GM19035 (cell line): ENCODE data around the gene LRRC27.
A peak's percentile ranks its signal among the peaks of the same experiment; 100 is the strongest.
"Not testable (repeated sequence)": the region's sequence is repeated elsewhere in the genome, so short reads cannot be mapped to it uniquely, and the experiment has no call there.

Source experiments
- ATAC-seq: cut with Tn5 transposase; IDR thresholded peaks from one replicate; pipeline ENCODE4 v1.9.1; 2021; ENCODE audit not compliant: unreplicated experiment

Gene LRRC27

DNA sequence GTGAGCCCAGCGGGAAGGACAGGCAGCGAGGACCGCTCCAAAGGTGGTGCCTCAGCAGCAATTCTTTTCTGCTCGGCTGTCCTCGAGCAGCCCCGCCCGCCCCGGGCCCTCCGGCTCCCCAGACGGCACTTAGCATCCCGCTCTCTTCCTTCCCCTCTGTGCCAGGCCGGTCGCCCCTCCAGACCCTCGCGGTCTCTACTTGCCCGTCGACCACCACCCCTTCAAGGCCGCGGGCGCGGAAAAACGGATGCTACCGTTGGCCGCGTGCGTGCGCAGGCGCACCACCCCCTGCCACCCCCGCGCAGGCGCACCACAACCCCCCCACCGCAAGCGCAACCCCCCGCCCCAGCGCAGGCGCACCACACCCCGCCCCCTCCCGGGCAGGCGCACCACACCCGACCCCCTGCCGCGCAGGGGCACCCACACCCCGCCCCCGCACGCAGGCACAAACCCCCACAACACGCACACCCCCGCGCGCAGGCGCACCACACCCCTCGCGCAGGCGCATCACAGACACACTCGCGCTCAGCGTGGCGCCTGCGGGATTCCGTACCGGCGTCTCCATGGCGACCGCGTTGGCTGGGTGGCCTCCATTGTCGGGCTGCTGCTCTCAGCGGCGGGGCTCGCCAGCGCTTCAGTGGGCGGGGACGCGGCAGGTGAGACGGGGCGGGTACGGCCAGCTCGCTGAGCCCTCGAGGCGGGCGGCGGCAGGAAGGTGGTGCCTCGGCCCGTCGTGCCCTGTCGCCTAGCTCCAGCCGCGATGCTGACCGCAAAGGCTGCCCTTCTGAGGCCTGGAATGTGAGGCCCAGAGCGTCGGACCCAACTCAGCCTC, at the start of gene LRRC27:
LRRC27 (plus strand) TSS at position 593 of the 832 bp plus-strand sequence. CDS start 1,332 bp downstream, outside the sequence.
- ATAC-seq = peak; percentile 84

DNA sequence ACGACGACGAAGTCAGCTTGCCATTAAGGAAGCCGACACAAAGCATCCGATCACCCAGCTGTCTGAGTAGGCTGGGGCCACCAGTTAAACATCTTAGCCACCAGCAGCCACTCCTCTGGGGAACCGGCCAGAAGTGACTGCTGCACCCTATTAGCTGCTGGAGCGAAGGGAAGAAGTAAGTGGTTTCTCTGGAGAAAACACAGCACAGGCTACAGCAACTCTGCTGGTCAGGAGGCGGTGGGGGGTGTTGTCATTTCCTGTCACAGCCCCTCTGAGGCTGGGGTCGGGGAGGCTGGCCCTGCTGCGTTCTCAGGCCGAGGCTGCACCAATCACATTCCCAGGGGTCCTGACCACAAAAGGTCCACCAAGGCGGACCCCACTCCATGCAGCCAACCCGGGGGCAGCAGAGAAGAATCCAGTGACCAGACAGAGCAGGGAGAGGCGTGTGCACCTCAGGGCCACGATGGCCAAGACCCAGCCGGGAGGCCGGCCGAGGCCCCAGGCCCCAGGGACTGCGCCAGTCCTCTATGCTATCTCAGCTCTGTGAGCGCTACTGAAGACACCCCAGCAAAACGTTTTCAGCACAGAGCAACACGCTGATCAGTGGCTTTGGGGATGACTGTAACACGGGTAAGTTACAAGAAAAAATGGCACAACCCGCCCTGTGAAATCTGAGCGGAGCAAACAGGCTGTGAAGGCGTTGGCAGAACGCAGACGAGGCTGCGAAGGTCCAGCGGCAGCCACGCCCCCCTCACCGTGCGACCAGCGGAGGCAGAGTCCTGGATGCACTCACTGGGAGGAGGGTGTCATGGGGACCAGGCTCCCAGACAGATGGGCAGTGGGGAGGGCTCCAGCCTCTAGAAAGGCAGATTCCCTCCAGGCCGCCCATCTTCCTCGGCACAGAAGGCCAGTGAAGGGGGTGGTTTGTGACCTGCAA, 49.1 kb upstream of the LRRC27 start:
- no peak for ATAC-seq

DNA sequence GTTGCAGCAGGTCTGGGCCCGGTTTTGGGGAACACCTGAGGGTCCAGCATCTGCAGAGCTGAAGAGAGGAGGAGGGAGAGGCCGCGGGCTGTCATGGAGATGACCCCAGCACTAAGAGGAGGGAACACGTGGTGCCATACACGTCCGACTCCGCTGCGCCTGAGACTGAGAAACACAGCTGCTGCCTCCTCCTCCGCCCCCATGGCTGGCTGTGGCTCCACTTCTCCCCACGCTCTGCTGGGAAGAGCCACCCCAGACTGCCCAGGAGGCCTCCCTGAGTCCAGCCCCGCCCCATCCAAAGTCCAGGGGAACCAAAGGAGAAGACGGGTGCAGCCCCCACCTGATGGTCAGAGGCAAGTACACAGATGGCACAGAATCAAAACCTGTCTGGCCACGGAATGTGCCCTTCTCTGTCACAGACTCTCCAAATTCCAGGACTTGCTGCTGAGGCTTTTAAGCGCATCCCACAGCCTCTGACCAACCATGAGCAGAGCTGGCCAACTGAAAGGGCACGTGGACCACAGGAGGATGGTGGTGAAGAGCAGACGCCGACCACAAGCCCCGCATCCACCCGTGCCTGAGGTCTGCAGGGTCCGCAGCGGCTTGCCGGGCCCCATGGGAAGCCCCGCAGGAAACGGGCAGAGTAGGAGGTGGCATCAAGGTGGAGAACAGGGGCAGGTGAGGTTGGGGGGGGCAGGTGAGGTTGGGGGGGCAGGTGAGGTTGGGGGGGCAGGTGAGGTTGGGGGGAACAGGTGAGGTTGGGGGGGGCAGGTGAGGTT, 48.2 kb upstream of the LRRC27 start:
- no peak for ATAC-seq

DNA sequence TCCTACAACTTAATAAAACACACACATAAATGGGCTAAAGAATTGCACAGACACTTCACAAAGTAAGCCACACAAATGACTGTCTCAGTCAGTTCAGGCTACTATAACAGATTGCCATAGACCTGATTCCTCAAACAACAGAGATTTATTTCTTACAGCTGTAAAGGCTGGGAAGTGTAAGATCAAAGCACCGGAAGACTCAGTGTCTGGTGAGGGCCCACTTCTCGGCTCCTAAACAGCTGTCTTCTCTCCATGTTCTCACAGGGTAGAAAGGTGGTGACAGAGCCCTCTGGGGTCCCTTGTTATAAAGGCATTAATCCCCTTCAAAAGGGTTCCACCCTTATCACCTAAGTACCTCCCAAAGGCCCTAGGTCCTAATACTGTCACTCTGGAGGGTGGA, 42.6 kb upstream of the LRRC27 start:
- no peak for ATAC-seq

DNA sequence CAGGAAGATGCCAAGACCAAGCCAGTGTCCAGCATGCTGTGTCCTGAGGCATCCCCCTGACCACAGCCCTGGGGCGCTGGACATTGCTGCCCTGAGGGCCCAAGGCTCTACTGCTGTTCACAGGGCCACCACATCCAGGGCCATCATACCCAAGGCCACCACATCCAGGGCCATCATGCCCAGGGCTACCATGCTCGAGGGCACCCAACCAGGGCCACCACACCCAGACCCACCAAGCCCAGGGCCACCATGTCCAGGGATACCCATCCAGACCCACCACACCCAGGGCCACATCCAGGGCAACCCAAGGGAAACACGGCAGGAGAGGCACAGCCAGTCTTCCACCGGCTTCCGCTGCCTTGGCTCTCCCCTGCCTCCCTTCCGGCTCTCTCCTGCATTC, 41.4 kb upstream of the LRRC27 start:
- ATAC-seq = no peak

DNA sequence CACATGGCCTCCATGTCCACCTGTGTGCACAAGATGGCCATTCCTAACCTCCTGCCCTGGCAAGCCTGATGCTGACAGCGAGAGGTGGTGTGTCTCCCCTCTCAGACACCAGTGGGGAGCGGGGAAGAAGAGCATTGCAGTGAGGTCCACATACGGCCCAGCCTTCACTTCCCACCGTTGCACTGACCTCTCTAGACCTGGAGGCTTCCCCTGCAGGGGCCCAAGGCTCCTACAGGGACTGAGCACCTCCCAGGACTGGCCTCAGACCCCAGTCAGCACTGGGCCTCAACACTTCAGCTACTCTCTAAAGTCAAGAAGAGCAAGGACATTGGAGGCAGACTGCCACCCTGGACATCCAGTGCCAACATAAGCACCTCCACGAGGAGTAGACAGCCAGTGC, 40.2 kb upstream of the LRRC27 start:
- no peak for ATAC-seq

DNA sequence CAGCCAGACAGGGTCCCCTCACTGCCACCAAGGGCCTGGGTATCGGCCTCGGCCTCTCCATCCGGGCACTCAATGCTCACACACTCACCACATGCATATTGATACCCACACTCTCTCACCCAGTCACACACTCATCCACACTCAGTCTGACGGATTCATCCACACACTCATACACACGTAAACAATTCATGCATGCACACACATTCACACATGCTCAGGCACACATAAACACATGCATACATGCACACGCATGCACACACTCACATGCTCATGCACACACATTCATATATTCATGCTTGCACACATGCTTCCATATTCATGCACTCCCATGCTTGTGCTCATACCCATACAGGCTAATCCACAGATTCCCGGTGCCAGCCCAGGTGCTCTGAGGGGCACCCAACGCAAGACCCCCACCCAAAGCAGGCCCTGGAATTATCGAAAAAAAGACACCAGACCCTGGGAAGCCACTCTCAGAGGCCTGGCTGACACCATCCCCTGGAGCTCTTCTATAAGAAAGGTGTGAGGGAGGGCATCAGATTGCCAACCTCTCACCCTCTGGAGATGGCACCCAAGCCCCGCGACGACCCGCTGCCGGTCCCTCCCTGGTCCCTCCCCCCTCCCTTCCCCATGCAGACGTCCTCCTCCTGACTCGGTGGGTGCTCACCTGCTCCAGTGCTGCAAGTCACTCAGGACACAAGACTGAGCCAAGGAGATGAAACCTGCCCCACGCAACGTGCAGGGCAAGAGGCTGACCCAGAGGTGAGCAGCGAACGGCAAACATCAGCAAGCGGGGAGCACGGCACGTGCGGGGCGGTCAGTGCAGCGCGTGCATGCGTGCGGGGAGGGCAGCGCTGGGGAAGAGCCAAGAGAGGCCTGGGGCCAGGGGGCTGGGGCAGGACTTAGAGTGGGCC, 39.4 kb upstream of the LRRC27 start:
- ATAC-seq = no peak

DNA sequence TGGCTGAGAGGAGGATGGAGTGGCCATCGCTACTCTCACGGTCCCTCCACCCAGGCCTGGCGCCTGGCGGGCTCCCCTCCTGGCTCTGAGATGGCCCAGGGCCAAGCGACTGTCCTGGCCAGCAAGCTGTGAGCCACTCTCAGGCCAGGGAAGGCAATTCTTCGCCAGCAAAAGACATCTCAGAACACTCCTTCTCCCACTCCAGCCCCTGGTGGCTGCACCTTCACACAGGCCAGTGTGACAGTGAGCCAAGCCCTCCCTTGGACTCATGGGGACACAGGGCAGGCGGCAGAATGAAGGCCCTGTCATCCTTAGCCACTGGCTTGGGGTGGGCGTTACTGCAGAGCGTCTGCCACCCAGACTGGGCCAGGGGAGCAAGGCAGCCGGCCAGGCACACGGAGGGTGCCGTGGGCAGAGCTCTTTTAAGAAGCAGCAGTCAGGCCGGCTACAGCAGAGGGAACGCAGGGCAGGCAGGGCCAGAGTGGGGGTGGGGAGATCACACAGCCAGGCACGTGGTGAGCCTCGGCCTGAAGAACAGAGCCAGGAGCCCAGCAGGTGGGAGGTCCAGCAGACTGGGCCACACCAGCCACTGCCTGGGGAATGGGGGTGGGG, 38.7 kb upstream of the LRRC27 start:
- no peak for ATAC-seq

DNA sequence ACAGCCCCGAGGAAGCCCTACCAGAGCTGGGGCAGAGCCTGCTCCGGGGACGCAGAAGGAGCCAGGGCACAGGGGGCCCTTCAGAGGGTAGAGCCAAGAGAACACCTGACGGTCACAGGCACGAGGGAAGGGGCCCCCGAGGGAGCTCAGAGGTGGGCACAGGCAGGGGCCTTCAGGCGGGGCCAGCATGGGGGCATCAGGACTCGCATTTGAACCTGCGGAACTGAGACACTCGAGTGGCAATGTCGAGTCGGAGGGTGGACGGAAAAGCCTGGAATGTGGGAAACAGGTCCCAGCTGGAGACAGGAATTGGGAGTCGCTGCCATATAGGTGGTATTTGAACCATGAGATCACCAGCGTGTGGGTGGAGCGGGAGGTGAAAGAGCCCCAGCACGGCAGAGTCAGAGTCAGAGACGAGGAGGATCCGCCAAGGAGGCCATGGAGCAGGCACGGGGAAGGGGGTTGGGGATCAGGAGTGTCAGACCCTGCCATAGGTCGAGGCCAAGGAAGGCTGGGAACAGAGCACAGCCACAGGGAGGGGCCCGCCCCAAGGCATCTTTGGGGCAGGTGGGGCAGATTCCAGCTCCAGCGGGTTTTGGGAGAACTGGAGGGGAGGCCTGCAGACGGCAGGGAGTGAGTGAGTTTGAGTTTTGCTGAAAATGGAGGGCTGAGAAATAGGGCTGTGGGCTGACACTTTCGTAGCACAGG, 38.0 kb upstream of the LRRC27 start:
- no peak for ATAC-seq

DNA sequence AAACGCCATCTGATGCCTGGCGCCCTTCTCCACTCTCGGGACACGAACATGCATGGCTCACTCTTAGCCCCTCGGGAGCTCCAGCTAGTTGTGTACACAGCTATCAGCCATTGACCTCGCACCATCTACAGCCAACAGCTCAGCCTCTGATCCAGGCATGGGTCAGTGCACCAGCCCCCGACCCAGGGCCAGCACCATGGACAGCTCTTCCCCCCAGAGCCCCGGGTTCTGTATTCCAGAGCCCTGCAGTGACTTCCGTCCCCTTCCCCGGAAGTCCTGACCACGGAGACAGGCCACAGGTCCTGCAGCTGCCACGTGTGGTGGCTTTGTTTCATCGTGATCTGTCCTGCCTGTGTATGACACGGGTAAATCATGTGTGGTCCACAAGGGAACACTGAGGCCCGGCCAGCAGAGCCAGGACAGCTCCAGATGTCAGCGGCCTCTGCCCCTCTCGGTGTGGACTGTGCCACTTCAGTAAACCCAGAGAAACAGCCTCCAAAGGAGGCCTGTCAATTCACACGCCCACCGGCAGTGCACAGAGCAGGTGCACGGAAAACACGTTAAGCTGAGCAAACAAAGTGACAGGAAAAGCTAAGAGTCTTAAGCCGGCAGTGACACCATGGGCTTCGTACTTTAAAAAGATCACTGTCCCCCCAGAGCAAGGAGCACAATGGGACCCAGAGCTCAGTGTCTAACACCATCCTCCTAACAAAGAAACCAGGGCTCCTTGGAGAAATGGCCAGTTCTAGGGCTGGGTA, 37.3 kb upstream of the LRRC27 start:
- no peak for ATAC-seq

DNA sequence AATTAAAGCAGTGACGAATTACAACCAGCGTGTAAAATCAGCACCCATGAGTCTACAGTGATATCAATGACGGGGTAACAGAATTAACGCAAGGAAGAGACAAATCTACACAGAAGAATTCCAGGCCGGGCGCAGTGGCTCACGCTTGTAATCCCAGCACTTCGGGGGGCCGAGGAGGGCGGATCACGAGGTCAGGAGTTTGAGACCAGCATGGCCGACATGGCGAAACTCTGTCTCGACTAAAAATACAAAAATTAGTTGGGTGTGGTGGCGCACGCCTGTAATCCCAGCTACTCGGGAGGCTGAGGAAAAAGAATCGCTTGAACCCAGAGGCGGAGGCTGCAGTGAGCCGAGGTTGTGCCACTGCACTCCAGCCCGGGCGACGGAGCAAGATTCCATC, 36.5 kb upstream of the LRRC27 start:
- not testable (repeated sequence) for ATAC-seq

DNA sequence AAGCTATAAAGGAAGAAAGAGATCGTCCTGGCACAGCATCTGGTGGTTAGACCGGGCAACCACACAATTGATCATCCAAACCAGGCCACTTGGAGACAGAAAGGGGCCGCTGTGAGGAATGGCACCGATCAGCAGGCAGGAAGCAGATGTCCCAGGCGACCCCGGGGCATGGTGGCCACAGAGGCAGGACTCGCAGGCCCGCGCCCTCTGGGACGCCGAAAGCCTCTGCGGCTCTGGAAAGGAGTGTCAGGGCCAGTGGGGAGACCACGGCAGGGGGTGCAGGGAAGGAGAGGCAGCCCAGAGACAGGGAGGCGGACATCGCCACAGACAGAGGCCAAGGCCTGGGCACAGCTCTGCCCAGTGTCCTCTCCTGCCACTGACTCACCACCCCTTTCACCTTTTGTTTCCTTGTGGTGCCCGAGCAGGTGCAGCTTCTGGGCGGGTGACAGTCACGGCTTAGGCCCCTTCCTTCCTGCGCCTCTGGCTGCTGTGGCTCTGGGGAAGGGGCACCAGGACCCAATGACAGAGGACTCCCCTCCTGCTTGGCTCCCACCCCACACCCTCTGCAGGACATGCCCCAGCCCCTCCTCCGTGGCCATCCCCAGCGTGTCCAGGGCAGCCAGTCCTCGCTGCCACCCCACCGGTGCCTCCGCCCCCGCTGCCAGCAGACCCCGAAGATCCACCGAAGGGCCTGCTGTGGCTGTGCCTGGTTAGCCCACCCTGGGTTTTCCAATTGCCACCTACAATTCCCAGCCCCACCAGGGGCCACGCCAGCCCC, 35.1 kb upstream of the LRRC27 start:
- no peak for ATAC-seq

DNA sequence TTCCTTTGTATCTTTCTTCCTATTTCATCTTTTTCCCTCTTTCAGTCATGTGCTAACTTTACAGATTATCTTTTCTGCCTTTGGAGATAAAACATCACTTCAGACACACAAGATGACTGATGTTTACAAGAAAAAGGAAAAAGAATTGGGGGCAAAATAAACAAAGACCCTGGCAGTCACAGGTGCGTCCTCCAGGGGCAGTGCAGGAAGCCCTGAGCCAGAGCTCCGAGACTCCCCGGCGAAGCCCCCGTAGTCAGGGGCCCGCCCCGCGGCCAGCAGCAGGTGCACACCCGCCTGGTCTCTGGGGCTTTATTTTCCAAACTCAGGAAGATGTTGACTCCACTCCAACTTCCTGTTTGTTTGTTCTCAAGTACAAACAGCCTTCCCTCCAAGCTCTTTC, 34.5 kb upstream of the LRRC27 start:
- no peak for ATAC-seq

DNA sequence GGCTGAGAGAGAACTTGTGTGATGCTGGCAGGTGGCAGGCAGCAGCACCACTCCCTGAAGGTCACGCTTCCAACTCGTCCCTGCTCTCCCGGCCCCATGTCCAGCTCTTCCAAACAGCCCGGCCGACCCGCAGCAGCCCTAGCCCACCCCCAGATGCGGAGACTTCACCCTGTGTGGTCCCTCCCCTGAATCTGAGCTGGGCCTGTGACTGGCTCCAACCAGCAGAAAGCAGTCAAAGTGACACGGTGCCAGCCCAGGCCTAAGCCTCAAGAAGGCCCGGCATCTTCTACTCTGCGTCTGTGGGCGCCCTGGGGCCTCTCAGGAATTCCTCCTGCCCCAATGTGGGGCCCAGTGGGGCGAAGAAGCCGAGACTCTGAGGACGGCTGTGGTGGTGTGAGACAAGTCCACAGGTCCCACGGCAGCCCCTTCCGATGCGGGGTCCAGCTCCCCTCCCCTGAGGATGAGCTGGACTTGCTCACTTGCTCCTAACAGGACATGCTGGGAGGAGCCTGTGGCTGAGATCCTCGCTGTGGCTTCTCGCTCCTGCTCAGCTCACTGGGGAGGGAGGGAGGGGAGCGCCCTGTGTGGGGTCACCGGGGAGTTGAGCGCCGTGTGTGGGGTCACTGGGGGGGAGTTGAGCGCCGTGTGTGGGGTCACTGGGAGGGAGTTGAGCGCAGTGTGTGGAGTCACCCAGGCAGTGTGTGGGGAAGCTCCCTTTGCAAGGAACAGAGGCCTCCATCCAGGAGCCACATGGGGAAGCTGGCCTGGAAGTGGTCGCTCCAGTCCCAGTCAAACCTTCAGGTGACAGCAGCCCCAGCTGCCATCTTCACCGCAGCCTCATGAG, 33.7 kb upstream of the LRRC27 start:
- no peak for ATAC-seq

DNA sequence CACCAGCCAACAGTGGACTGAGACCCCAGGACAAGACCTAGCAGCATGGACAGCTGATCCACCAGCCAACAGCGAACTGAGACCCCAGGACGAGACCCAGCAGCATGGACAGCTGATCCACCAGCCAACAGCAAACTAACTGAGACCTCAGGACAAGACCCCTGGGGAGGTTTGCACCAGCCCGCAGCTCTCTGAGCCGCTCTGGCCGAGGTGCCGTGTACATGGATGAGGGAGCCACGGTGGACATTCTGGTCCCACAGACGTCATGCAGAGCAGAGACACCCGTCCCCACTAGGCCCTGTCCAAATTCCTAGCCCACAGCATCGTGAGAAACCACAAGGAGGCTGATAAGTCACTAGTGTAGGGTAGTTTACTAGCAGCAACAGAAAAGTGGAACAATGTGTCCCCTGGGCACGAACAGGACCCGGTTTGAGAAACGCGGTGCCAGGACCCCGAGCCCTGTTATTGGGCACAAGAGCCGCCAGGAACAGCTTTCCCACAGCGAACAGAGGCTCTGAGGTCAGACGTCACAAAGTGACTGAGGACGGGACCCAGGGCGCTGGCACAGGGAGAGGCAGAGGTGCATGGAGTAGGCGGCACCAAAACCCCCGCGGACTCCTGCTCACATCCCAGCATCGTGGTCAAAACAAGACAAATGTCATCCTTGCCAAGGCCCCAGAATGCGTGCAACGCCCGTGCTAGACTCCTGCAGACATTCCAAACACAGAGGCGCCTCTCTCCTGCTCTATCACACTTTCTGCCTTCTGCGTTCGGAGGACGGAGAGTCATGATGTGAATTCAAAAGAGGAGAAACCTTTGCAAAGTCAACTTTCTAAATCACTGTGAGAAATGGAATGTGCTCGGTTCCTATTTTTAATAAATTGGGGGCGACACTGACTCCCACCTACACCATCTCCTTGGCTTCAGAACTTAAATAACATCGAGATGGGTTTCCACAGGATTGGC, 32.3 kb upstream of the LRRC27 start:
- no peak for ATAC-seq

DNA sequence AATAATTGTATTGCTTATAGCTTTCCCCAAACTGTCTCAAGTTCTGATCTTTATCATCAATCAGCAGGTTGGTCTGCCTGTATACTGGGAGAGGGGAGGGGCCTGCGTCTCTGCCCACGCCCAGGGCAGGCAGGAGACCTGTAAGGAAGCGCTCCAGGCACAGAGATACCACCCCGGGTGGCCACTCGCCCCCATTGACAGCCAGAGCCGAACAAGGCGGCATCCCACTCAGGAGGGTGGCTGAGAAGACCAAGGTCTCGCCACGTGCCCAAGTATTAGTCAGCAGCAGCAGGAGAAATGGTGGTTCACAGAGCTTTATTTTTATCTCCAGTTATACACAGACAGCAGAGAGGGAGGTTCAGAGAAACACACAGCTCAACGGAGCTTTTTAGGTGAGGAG, 31.4 kb upstream of the LRRC27 start:
- no peak for ATAC-seq
